ENCODE data around the gene OGN. TPM values are rescaled to one million over a fixed set of nuclear protein-coding genes. Genes with fewer than 3 reads are reported as not detected.
"Not testable (repeated sequence)": the region's sequence is repeated elsewhere in the genome, so short reads cannot be mapped to it uniquely, and the experiment has no call there.

The OGN gene
- total and polyA plus RNA-seq, 12 donors: 3.0 to 33.2 (median 14.4) TPM

DNA sequence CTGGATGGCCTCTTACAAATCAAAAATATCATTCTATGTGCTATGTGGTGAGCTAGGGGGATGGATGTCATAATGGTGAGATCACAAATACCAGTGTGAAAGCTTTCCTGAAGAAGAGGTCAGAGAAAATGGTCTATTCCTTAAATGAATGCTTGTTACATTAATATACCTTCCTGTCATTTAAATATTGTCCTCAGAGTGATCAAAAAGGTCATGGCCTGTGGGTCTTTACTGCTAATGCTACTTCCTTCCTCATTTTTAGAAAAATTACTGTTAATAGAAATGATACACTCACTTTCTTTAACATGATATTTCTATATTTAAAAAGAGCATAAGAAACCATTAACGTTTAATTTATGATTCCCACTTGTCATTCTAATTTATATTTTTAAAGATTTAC, 10.2 kb upstream of the OGN start:
- H3K4me1 ChIP-seq (replicated peaks in 1 of 2): no peaks in the 10 kb centered on the region
- TF ChIP-seq, protein P1, sequence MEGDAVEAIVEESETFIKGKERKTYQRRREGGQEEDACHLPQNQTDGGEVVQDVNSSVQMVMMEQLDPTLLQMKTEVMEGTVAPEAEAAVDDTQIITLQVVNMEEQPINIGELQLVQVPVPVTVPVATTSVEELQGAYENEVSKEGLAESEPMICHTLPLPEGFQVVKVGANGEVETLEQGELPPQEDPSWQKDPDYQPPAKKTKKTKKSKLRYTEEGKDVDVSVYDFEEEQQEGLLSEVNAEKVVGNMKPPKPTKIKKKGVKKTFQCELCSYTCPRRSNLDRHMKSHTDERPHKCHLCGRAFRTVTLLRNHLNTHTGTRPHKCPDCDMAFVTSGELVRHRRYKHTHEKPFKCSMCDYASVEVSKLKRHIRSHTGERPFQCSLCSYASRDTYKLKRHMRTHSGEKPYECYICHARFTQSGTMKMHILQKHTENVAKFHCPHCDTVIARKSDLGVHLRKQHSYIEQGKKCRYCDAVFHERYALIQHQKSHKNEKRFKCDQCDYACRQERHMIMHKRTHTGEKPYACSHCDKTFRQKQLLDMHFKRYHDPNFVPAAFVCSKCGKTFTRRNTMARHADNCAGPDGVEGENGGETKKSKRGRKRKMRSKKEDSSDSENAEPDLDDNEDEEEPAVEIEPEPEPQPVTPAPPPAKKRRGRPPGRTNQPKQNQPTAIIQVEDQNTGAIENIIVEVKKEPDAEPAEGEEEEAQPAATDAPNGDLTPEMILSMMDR (IDR thresholded peaks at IDR 0.05): no peak
- TF ChIP-seq POLR2A (IDR thresholded peaks at IDR 0.05): no peak
- no peak overlapping the region for H3K27ac ChIP-seq
- peaks cover 0 to 3% (median 0%) of the 10 kb centered on the region in 3 donors for H3K9me3 ChIP-seq (replicated peaks in 1 of 3)
- intact Hi-C loops (cut with DNase I): no loop called here
- 56 to 70% (median 60%) methylated on average over 1 of the region's 1 CpG for WGBS, 4 donors
- no peak for DNase-seq
- no peak overlapping the region for H3K4me3 ChIP-seq
- H3K27me3 ChIP-seq: no peaks in the 10 kb centered on the region
- no peaks in the 10 kb centered on the region for H3K36me3 ChIP-seq (replicated peaks in 1 of 2)

DNA sequence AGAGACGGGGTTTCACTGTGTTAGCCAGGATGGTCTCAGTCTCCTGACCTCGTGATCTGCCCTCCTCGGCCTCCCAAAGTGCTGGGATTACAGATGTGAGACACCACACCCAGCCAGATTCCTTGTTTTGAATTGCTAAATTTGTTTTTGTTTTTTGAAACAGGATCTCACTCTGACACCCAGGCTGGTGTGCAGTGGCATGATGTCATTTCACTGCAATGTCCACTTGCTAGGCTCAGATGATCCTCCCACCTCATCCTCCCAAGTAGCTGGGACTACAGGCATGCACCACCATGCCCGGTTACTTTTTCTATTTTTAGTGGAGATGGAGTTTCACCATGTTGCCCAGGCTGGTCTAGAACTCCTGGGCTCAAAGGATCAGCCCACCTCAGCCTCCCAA, 6.8 kb upstream of the OGN start:
- H3K9me3 ChIP-seq (replicated peaks in 1 of 3); H3K27me3 ChIP-seq; DNase-seq; H3K4me1 ChIP-seq (replicated peaks in 1 of 2); H3K27ac ChIP-seq; intact Hi-C loops (cut with DNase I); H3K4me3 ChIP-seq; H3K36me3 ChIP-seq (replicated peaks in 1 of 2): not testable (repeated sequence)
- WGBS, 4 donors: 79 to 87% (median 82%) methylated on average over 4 of the region's 4 CpGs

DNA sequence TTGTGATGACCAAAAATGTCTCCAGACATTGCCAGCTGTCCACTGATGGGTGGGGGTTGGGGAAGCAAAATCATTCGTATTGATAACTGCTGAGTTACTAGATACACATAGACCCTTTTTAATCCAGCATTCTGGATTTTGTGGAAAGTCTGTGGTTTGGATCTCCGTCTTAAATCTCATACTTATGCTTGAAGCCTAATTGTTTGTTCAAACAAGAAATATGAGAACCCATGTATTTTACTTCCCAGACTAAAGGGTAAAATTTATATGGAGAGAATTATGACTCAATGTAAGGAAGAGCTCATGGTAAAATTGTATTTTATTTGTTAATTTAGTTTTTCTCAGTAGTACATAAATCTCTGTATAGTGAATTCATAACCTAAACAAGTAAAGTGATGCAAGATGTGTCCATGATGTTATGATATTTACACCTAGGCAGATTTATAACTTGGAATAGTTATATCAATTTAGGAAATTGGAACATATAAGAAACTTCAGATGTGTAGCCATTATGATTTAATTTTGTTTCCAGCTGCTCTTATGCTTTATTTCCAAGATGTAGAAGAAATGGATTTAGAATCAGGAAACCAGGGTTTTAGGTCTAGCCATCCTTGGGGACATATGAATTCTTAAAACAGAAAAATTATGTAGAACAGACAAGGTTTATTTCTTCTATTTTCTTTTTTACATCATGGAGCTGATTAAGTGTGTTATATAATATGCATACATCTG, 4.5 kb upstream of the OGN start:
- H3K4me3 ChIP-seq: no peak overlapping the region
- no peak for DNase-seq
- H3K27me3 ChIP-seq: no peaks in the 10 kb centered on the region
- no peaks in the 10 kb centered on the region for H3K36me3 ChIP-seq (replicated peaks in 1 of 2)
- H3K4me1 ChIP-seq (replicated peaks in 1 of 2): peaks cover 0 to 19% of the 10 kb centered on the region in 2 donors
- intact Hi-C loops (cut with DNase I): no loop called here
- WGBS, 4 donors: 93 to 97% (median 95%) methylated on average over 2 of the region's 2 CpGs
- TF ChIP-seq, protein P1 (IDR thresholded peaks at IDR 0.05): no peak
- TF ChIP-seq POLR2A (IDR thresholded peaks at IDR 0.05): no peak
- no peaks in the 10 kb centered on the region for H3K9me3 ChIP-seq (replicated peaks in 1 of 3)
- H3K27ac ChIP-seq: no peak overlapping the region

DNA sequence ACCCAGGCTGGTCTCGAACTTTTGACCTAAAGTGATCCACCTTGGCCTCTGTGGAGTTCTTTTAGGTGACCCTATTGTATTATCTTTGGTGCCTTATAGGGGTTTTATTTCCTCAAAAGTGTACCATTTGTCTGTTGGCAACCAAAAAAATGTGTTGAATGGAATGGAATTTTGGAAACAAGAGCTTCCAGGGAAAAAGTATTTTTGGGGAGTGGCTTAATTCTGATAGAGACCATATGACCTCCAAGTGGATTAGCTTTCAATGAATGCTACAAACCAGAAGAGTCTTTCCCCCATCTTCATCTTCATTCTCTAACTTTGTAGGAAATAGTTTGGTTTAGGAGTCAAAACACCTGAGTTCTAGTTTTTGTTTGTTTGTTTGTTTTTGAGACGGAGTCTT, 3.4 kb upstream of the OGN start:
- no peaks in the 10 kb centered on the region for H3K36me3 ChIP-seq (replicated peaks in 1 of 2)
- no peak overlapping the region for H3K4me3 ChIP-seq
- TF ChIP-seq, protein P1 (IDR thresholded peaks at IDR 0.05): no peak
- no peak for TF ChIP-seq POLR2A (IDR thresholded peaks at IDR 0.05)
- no peaks in the 10 kb centered on the region for H3K27me3 ChIP-seq
- WGBS, 4 donors: 88 to 98% (median 95%) methylated on average over 2 of the region's 2 CpGs
- DNase-seq: no peak
- intact Hi-C loops (cut with DNase I): no loop called here
- no peaks in the 10 kb centered on the region for H3K9me3 ChIP-seq (replicated peaks in 1 of 3)
- H3K4me1 ChIP-seq (replicated peaks in 1 of 2): peaks cover 0 to 19% of the 10 kb centered on the region in 2 donors
- H3K27ac ChIP-seq: no peak overlapping the region

DNA sequence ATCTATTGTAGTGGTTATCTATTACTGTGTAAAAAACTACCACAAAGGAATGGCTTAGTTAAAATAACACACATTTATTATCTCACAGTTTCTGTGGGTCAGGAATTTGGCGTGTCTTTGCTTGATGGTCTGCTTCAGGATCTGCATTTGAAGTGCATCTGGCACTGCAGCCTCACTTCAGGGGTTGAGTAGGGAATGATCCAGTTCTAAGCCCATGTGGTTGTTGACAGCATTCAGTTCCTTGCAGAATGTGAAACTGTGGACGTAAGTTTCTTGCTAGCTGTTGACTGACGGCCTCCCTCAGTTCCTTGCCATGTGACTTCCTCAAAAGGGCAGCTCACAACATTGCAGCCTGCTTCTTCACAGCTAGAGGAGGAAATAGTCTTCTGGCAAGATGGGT, 2.1 kb upstream of the OGN start:
- no peaks in the 10 kb centered on the region for H3K27me3 ChIP-seq
- H3K4me1 ChIP-seq (replicated peaks in 1 of 2): peaks cover 0 to 19% of the 10 kb centered on the region in 2 donors
- H3K4me3 ChIP-seq: no peak overlapping the region
- no peaks in the 10 kb centered on the region for H3K36me3 ChIP-seq (replicated peaks in 1 of 2)
- WGBS, 4 donors: 23 to 55% (median 37%) methylated on average over 3 of the region's 3 CpGs
- peak; percentile 20 to 58 (median 28) for DNase-seq
- TF ChIP-seq POLR2A (IDR thresholded peaks at IDR 0.05): no peak
- TF ChIP-seq, protein P1 (IDR thresholded peaks at IDR 0.05): no peak
- intact Hi-C loops (cut with DNase I): no loop called here
- H3K27ac ChIP-seq: peak overlapping the region in 2 of 5 donors; percentile 14 to 26
- no peaks in the 10 kb centered on the region for H3K9me3 ChIP-seq (replicated peaks in 1 of 3)
